ENCODE measurements around the gene KRTAP10-2. TPM values are rescaled to one million over a fixed set of nuclear protein-coding genes. Genes with fewer than 3 reads are reported as not detected.

The KRTAP10-2 gene
- total RNA-seq, 1 experiment from 2014 or later, result not detected

GRCh38 chr21:44530903-44531605, 20.3 kb downstream of the KRTAP10-2 start:
- Histone ChIP-seq H3T11ph (ENCODE audit: low read length) (no peak overlapping the region), H2BK20ac (ENCODE audit: low read depth, low read length, poor library complexity, severe bottlenecking) (no peak overlapping the region), H3K14ac (ENCODE audit: insufficient read depth, low read length) (no peak overlapping the region), H4K8ac (replicated peaks; ENCODE audit: insufficient read length, low read depth, low read length) (no peak overlapping the region), H4K5ac (ENCODE audit: insufficient read length, low read depth, low read length) (no peak overlapping the region), H2BK15ac (ENCODE audit: low read depth, low read length) (no peak overlapping the region), H3K79me1 (ENCODE audit: insufficient read depth, low read depth, low read length, poor library complexity, severe bottlenecking) (no peaks in the 10 kb centered on the region), H2AFZ (ENCODE audit: low read length) (no peak overlapping the region), H3K9ac (ENCODE audit: extremely low read depth, insufficient read length, low read length) (no peak overlapping the region), H3K27ac (ENCODE audit: insufficient read length, low read depth, low read length) (no peak overlapping the region), H2BK120ac (ENCODE audit: low read depth, low read length, poor library complexity, severe bottlenecking) (no peak overlapping the region), H4K20me1 (ENCODE audit: control insufficient read depth, insufficient read depth, insufficient read length) (no peaks in the 10 kb centered on the region), H3K56ac (ENCODE audit: insufficient read length, low read depth, low read length) (no peak overlapping the region), H2BK5ac (ENCODE audit: insufficient read length, low read length) (no peak overlapping the region), H3K4me2 (ENCODE audit: insufficient read depth, insufficient read length, low read length) (no peak overlapping the region), H3K4ac (ENCODE audit: low read depth, low read length) (no peak overlapping the region), H3K4me1 (ENCODE audit: insufficient read depth, low read length) (no peaks in the 10 kb centered on the region; the same call in 1 of the 2 replicates), H3K9me3 (ENCODE audit: control insufficient read depth, low read depth, low read length) (no peaks in the 10 kb centered on the region), H3K23ac (ENCODE audit: insufficient read length, low read depth, low read length) (no peak overlapping the region), H3K18ac (ENCODE audit: insufficient read length, low read depth, low read length) (no peak overlapping the region), H2AK5ac (ENCODE audit: insufficient read length, low read length) (no peak overlapping the region), H4K91ac (ENCODE audit: insufficient read length, low read depth, low read length) (no peak overlapping the region), H3K23me2 (ENCODE audit: insufficient read length, low read depth, low read length, poor library complexity, severe bottlenecking) (no peaks in the 10 kb centered on the region), H2BK12ac (ENCODE audit: insufficient read length, low read depth, low read length) (no peak overlapping the region), H3K79me2 (ENCODE audit: insufficient read depth, low read length) (no peaks in the 10 kb centered on the region), H3K27me3 (ENCODE audit: insufficient read depth, low read length) (no peaks in the 10 kb centered on the region)
- Mint-ChIP-seq H3K4me1 (peaks cover 2 to 8% of the 10 kb centered on the region in 2 experiments; a peak in 3 of 4 replicates), H3K9me3 (peaks cover 0 to 5% of the 10 kb centered on the region in 2 experiments; a peak in 2 of 5 replicates), H3K4me3 (no peak overlapping the region), H3K27ac (no peak overlapping the region), H3K27me3 (ENCODE audit: low read depth) (peaks cover 5% of the 10 kb centered on the region), H3K36me3 (ENCODE audit: insufficient read depth in 1 of 3, low read depth in 3 of 3) (peaks cover 0 to 5% (median 0%) of the 10 kb centered on the region in 3 experiments; a peak in 1 of 7 replicates)
- WGBS (ENCODE audit: extremely low coverage, insufficient read length, low lambda C conversion rate), result no CpG with 5 or more reads among the region's 23 CpGs
- DNase-seq, result peak; percentile 23
- TF ChIP-seq CTCF (conservative IDR thresholded peaks at IDR 0.05), result no peak
